Measurements from ENCODE around the gene NEK7. TPM values are rescaled to one million over a fixed set of nuclear protein-coding genes. Genes with fewer than 3 reads are reported as not detected.

The NEK7 gene
- total RNA-seq, 2 donors from 2014 or later: 24.2 to 26.8 TPM

GRCh38 chr1:198147216-198147615 lies 9.6 kb upstream of the NEK7 start:
- H3K9me3 ChIP-seq (ENCODE audit: control insufficient read depth, low read length): no peaks in the 10 kb centered on the region
- Mint-ChIP-seq H3K27me3 (ENCODE audit: insufficient read depth) (peaks cover 4% of the 10 kb centered on the region), H3K9me3 (no peaks in the 10 kb centered on the region), H3K27ac (no peak overlapping the region), H3K4me3 (no peak overlapping the region), H3K36me3 (ENCODE audit: low read depth) (no peaks in the 10 kb centered on the region), H3K4me1 (peaks cover 14% of the 10 kb centered on the region)
- H3K36me3 ChIP-seq (ENCODE audit: control insufficient read depth, insufficient read depth, low read length): no peaks in the 10 kb centered on the region
- H3K27me3 ChIP-seq (ENCODE audit: control insufficient read depth, insufficient read depth, low read length, poor library complexity, severe bottlenecking): peaks cover 6% of the 10 kb centered on the region
- no peak overlapping the region for H3K9ac ChIP-seq (ENCODE audit: extremely low read depth, low read length, poor library complexity, severe bottlenecking)
- no peak overlapping the region for H3K27ac ChIP-seq (ENCODE audit: low read depth, low read length)
- peaks cover 6% of the 10 kb centered on the region for H3K4me1 ChIP-seq (ENCODE audit: control insufficient read depth, insufficient read depth, low read length)
- DNase-seq: no peak
- no peak for TF ChIP-seq CTCF (conservative IDR thresholded peaks at IDR 0.05)
- H3K4me3 ChIP-seq (ENCODE audit: low read length): no peak overlapping the region
- 100% methylated on average over 1 of the region's 2 CpGs; no CpG with 5 or more reads in 1 of the 2 experiments for WGBS, 2 experiments (ENCODE audit: insufficient coverage in 1 of 2, insufficient read length in 1 of 2)

- Histone ChIP-seq H3K9ac (ENCODE audit: extremely low read depth, low read length, poor library complexity, severe bottlenecking) (no peak overlapping the region), H3K4me3 (ENCODE audit: low read length) (no peak overlapping the region), H3K9me3 (ENCODE audit: control insufficient read depth, low read length) (no peaks in the 10 kb centered on the region), H3K36me3 (ENCODE audit: control insufficient read depth, insufficient read depth, low read length) (no peaks in the 10 kb centered on the region), H3K27me3 (ENCODE audit: control insufficient read depth, insufficient read depth, low read length, poor library complexity, severe bottlenecking) (peaks cover 16% of the 10 kb centered on the region), H3K27ac (ENCODE audit: low read depth, low read length) (no peak overlapping the region), H3K4me1 (ENCODE audit: control insufficient read depth, insufficient read depth, low read length) (peaks cover 6% of the 10 kb centered on the region)
- DNase-seq: no peak
- Mint-ChIP-seq H3K9me3 (no peaks in the 10 kb centered on the region), H3K27me3 (ENCODE audit: insufficient read depth) (peaks cover 4% of the 10 kb centered on the region), H3K36me3 (ENCODE audit: low read depth) (no peaks in the 10 kb centered on the region), H3K4me3 (no peak overlapping the region), H3K4me1 (peaks cover 23% of the 10 kb centered on the region), H3K27ac (no peak overlapping the region)
- no peak for TF ChIP-seq CTCF (conservative IDR thresholded peaks at IDR 0.05)
- no CpG with 5 or more reads among the region's 1 CpG for WGBS, 2 experiments (ENCODE audit: insufficient coverage in 1 of 2, insufficient read length in 1 of 2)
Measured at GRCh38 chr1:198150369-198150768, 6.4 kb upstream of the NEK7 start.

GRCh38 chr1:198151688-198152087 lies 5.1 kb upstream of the NEK7 start:
- no peak overlapping the region for H3K4me3 Mint-ChIP-seq
- TF ChIP-seq CTCF (conservative IDR thresholded peaks at IDR 0.05): no peak
- H3K27me3 Mint-ChIP-seq (ENCODE audit: insufficient read depth): peaks cover 4% of the 10 kb centered on the region
- H3K4me1 Mint-ChIP-seq: peaks cover 29% of the 10 kb centered on the region
- Histone ChIP-seq H3K27ac (ENCODE audit: low read depth, low read length) (no peak overlapping the region), H3K4me3 (ENCODE audit: low read length) (no peak overlapping the region), H3K9me3 (ENCODE audit: control insufficient read depth, low read length) (no peaks in the 10 kb centered on the region), H3K27me3 (ENCODE audit: control insufficient read depth, insufficient read depth, low read length, poor library complexity, severe bottlenecking) (peaks cover 16% of the 10 kb centered on the region), H3K4me1 (ENCODE audit: control insufficient read depth, insufficient read depth, low read length) (peaks cover 6% of the 10 kb centered on the region), H3K36me3 (ENCODE audit: control insufficient read depth, insufficient read depth, low read length) (no peaks in the 10 kb centered on the region), H3K9ac (ENCODE audit: extremely low read depth, low read length, poor library complexity, severe bottlenecking) (no peak overlapping the region)
- 78 to 86% methylated on average over 1 to 2 of the region's 2 CpGs for WGBS, 2 experiments (ENCODE audit: insufficient coverage in 1 of 2, insufficient read length in 1 of 2)
- no peaks in the 10 kb centered on the region for H3K36me3 Mint-ChIP-seq (ENCODE audit: low read depth)
- no peak for DNase-seq
- H3K27ac Mint-ChIP-seq: no peak overlapping the region
- H3K9me3 Mint-ChIP-seq: no peaks in the 10 kb centered on the region

All from endodermal cell (in vitro differentiated cells).